ENCODE results near the gene DAO.

The DAO gene

DNA sequence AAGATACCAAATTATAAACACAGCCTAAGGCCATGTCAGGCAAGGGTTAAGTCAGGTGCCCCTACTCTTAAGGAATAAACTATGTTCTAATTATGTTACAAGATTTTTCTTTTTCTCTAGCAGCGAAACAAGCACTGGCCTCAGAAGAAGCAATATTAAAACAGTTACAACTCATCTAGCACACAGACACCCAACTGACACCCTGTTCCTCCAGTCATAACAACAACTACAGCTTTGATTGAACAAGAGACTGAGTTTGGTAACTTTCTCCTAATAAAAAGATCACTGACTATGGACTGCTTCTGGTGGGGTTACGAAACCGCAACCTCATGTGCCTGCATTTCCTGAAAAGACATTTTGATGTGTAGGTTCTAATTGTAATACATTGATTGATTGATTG is 3.3 kb upstream of the DAO start:
- DNase-seq = no peak

DNA sequence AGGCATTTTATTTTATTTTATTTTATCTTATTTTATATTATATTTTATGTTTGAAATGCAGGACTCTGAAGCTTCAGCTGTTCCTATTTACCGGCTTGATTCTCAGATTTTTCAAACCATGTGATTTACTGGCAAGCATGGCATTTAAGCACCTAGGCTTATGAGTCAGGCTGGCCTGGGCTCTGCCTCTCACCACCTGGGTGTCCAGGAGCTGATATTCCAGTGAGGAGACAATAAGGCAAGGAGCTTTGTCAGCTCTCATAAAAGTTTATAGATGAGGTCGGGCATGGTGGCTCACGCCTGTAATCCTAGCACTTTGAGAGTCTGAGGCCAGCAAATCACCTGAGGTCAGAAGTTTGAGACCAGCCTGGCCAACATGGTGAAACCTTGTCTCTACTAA is 2.1 kb downstream of the DAO start:
- no peak for DNase-seq

DNA sequence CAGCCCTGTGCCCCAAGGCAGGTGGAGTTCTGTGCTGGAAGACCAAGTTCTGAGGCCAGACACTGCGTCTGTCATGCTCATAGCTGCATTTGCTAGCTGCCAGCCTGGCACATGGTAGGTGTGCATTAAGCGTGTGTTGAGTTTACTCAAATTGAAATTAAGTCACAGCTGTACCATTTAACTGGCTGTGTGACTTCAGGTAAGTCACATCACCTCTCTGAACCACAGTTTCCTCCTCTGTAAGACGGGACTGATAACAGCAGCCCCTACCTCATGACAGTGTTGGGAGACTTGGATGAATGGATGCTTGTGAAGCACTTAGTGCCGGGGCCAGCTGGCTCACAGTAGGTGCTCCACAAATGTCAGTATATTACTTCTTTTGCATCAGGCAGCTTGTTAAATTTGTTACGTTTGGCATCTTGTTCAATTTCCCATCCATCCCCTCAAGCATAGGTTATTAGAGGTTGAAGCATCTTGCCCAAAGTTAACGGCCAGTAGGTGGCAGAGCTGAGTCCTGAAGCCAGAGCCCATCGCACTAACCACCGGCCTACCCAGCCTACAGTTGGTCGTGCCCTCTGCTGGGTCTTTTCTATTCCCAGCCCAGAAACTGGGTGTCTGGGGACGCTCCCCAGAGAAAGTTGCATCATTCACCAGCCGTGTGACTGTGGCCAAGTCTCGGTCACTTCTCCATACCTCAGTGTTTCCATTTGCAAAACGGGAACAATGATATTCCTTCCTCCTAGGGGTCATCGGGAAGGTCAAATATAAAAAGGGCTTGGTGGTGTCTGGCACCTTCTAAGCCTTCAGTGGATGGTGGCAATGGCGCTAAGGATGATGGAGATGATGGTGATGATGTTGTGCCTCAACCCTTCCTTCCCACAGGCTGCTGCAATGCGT is 4.5 kb downstream of the DAO start:
- peak; percentile 48 for DNase-seq

DNA sequence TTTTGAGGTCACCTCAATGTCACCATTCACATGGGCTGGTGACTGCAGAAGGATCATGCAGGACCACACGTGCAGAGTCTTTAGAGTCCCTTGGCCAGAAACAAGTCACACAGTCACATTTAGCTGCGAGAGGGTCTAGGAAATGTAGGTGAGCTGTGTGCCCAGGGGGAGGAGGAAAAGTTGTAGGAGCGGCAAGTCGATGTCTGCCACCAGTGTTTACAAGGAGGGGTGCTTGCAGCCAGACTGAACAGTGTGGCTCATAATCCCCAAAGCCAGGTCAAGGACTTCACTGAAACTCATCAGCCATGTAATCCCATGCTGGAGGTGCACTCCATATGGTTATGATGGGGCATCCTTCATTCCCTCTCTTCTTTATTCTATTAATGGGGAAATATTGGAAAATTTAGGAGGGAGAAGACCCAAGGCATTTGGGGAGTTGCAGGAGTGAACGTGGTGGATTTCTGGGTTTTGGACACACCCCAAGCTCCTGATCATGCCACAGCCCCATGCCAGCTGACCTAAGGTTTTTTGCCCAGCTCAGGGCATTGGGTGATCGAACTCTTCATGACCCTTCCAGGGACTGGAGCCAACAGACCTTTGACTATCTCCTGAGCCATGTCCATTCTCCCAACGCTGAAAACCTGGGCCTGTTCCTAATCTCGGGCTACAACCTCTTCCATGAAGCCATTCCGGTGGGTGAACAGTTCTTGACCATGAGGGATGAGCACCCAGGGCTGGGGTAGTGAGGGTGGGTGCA is 7.2 kb downstream of the DAO start:
- DNase-seq = no peak

DNA sequence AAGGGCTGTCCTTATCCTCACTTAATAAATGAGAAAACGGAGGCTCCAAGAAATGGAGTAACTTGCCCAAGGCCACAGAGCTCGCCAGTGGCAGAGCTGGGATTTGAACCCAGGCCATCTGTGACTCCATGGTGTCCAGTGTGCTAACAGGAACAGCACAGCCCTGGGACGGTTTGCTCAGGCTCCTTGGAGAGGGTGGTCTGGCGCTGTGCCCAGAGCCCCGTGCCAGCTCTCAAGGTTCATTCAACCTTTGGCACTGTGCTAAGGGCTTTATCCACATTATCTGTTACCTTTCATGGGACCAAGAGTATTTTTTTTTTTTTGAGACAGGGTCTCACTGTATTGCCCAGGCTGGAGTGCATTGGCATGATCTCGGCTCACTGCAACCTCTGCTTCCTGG is 8.1 kb downstream of the DAO start:
- DNase-seq = no peak

DNA sequence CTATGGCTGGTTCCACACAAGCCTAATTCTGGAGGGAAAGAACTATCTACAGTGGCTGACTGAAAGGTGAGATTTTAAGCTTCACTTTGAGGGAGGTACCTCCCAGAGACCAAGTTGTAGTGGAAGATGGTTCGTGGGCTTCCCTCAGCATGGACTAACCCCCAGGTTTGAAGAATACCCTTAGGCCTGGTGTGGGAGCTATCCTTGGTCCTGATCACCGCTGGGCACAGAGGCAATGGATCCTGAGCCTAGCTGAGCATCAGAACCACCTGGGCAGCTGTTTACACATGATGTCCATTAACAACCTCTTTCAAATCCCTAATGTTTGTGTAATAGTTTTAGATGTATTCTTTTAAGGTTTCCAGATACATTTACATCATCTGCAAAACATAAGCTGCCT is 10.3 kb downstream of the DAO start:
- no peak for DNase-seq

DNA sequence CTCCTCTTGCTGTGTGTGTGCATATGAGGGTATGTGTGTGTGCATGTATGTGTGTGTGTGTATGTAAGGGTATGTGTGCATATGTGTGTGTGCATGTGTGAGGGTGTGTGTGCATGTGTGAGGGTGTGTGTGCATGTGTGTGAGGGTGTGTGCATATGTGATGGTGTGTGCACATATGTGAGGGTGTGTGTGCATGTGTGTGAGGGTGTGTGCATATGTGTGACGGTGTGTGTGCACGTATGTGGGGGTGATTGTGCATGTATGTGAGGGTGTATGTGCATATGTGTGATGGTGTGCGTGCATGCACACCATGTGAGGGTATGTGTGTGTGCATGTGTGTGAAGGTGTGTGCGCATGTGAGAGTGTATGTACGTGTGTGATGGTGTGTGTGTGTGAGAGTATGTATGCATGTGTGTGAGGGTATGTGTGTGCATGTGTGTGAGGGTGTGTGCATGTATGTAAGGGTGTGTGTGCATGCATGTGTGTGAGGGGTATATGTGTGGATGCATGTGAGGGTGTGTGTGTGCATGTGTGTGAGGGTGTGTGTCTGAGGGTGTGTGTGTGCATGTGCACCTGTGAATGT is 15.4 kb downstream of the DAO start:
- DNase-seq = no peak

DNA sequence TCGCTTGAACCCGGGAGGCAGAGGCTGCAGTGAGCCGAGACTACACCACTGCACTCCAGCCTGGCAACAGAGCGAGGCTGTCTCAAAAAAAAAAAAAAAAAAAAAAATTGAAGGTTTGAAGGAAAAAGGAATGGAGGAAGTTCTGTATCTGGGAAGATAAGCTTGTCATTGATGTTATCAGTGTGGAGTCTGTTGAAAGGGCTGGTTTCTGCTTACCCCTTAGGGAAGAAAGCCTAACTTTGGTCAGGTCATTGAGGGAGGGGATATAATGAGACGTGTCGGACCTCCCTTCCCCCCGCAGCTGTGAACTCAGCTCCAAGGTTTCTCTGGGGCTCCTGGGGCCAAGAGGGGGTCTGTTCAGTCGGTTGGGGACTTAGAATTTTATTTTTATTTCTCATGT is 16.4 kb downstream of the DAO start:
- DNase-seq = no peak

DNA sequence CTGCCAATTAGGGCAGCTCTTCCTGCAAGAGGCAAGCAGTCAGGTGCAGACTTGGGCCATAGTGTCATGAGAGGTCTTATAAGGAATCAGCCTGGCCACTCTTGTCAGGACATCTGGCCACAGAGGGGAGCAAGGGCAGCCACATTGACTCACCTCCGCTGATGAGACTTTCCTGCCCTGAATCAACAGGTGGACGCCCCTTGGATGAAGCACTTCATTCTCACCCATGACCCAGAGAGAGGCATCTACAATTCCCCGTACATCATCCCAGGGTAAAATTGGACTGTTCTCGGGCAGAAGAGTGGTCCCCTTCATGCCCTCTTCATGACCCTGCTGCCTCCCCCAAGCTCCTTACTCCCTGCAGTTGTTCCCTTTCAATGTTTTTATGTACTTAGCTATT is 16.9 kb downstream of the DAO start:
- DNase-seq = no peak

DNA sequence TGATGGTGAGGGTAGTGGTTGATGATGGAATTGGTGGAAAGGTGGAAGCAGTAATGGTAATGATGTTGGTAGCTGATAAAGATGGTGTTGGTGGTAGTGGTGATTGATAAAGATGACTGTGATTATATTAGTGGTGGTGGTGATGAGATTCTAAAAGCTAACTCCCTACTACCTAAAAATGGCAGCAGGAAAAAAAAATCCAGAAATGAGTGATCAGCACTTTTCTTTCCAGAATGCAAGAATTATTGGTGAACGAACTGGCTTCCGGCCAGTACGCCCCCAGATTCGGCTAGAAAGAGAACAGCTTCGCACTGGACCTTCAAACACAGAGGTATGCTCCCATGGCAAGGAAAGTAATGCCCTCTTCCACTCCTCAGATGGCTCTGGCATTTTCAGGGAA is 19.3 kb downstream of the DAO start:
- DNase-seq = no peak

DNA sequence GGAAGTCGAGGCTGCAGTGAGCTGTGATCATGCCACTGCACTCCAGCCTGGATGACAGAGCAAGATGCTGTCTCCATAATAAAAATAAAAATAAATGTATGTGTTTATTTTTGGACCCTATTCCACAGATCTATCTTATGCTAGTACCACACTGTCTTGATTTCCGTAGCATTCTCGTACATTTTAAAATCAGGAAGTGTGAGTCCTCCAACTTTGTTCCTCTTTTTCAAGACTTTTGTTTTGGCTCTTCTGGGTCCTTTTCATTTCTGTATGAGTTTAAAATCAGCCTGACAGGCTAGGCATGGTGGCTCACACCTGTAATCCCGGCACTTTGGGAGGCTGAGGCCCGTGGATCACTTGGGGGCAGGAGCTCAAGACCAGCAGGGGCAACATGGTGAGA is 25.8 kb downstream of the DAO start:
- no peak for DNase-seq

DNA sequence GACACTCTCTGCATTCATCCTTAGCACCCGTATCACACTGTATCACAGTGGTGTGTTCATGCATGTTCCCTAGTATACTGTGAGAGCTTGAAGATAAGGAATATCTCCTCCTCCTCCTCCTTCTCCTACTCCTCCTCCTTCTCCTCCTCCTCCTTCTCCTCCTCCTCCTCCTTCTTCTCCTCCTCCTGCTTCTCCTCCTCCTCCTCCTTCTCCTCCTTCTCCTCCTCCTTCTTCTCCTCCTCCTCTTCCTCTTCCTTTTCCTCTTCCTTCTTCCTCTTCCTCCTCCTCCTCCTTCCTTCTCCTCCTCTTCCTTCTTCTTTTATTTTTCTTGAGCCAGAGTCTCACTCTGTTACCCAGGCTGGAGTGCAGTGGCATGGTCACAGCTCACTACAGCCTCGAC is 27.1 kb downstream of the DAO start:
- no peak for DNase-seq

DNA sequence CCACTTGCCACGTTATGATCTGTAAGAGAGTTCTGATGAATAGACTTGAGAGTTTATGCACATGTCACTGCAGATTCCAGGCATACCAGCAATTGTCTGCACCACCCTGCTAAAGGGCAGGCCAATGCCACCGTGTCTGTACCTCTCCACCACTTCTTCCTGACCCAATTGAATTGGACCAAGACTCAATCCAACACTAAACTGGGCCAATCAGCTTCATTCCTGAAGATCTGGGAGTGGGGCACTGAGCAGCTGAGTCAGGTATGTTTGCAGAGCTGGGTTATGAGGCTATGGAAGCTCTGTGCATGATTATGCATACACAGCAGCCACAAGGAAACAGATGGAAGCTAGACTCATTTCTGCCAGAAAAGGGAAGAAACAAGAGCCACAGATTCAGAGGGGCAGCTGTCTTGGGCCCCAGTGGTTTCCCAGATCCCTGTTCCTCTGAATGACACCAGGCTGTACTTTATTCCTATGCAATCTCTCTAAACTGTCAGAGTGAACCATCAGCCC is 28.0 kb downstream of the DAO start:
- no peak for DNase-seq

DNA sequence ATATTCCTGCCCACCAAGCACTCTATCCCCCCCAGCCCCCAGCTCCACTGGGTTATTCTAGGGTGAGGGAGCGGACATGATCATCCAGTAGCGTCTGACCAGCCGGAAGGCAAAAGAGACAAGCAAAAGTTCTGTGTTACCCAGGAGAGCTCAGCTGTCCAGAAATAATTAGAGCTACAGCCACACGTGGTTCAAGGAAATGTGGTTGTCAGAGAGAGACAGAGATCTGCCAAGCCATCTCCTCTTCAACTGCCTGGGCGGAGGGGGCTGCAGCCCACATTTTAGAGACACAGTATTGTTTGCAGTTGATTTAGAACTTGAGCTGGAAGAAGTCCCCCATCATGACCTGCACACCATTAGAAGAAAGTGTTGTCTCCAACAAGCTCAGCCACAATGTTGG is 30.4 kb downstream of the DAO start:
- DNase-seq = no peak

DNA sequence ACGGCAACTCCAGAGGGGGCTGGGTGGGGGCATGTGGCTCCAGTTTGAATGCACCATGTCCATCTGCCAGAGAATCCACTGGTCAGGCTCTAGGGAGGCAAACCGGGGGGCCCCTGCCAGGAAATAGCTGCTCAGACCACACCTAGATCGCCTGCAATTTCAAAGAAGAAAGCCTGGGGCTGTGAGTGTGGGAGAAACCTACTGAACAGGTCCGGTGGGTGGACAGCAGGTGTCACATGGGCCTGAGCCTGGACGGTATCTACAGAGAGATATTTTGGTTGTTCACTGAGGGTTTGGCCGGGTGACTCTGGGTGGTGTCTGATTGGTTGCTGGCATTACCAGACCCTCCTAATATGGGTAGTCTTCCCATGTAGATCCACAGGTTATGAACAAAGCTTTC is 32.0 kb downstream of the DAO start:
- DNase-seq = no peak

DNA sequence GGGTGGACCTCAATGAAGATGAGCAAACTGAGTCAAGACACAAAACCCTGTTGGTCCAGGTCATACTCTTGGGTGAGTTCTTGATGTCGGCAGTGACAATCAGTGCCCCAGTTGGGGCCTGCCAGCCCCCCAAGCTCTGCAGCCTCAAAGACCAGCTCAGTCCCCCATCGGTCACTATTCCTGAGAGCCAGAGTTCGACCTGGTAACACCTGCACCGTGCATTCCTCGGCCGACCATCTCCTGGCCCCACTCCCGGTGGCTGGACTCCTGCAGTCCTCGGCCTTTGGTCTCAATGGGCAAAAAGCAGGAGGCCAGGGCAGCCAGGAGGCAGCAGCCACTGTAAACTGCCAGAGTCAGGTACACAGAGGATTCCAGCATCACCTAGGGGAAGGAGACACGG is 32.5 kb downstream of the DAO start:
- no peak for DNase-seq

DNA sequence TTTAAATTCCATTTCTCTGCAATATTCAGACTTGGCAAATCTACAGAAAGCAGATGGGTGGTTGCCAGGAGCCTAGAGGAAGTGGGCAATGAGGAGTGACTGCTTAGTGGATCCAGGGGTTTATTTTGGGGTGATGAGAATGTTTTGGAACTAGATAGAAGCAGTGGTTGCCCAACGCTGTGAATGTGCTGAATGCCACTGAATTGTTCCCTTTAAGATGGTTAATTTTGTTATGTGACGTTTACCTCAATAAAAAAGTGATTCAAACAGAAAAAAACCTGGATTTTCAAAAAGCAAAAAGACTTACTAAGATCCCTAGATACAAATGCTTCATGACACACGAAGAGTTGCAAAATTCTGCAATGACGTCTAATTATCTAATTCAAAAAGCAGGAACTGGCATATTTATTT is 34.2 kb downstream of the DAO start:
- no peak for DNase-seq

DNA sequence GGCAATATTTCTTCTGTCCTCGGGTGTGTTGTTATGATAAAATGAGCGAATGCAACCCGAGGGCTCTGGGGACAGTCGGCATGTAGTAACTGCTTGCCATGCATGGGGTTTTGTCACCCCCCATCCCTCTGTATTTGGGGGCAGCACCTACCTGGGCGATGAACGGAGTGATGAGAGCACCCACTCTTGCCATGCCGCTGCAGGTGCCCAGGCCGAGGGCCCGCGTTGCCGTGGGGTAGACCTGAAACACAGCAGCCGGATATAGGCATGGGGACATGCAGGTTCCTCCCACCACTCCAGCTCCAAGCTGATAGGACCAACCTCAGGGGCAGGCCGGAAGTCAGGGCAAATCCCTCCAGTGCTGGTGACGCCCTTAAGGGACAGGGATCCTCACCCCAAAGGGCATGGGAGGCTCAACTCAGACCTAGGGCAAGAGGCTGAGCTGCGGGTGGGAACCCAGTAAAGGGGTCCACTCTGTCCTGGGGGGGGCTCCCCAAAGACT is 35.8 kb downstream of the DAO start:
- DNase-seq = no peak

DNA sequence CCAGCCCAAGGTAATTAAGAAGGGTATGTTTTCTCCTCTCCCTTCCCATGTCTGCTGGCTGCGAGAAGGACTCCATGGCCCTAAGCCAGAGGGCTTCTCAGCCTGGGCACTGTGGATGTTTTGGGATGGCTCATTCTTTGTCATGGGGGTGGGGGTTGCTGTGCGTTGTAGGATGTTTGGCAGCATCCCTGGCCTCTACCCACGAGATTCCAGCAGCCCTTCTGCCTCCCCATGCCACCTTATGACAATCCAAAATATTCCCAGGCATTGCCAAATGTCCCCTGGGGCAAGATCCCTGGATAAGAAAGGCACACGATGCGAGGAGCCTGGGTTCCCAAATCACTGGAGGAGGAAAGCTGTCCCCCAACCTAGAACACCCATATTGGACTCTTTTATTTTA is 36.4 kb downstream of the DAO start:
- DNase-seq = no peak

DNA sequence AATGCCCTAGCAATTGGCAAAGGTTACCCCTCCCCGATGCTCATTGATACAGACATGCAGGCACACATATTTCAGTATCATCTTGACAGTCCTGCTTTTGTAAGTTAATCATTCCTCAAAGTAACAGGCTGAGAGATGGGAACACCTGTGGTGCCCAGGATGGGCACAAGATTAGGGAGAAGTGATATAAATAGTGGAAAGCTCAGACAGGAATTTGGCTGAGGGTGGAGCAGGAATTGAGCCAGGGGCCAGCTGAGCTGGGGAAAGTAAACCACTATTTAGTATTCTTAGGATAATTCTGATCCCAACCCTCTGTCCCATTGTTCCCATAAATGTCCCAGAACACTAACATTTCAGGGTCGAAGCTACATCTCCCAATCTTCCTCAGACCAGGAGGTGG is 38.3 kb downstream of the DAO start:
- DNase-seq = no peak

DNA sequence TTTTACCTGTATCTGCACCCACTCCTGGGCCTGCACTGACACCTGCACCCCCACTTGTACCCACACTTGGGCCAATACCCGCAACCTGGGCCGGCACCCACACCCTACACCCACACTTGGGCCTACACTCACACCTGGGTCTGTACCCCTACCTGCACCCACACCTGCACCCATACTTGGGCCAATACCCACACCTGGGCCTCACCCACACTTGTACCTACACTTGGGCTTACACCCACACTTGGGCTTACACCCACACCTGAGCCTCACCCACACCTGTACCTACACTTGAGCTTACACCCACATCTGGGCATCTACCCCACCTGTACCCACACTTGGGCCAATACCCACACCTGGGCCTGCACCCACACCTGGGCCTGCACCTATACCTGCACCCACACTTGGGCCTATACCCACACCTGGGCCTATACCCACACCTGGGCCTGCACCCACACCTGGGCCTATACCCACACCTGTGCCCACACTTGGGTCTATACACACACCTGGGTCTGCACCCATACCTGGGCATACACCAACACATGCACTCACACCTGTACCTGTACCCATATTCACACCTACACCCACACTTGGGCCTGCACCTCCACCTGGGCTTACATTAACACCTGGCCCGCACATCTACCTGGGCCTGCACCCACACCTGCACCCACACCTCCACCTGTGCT is 39.2 kb downstream of the DAO start:
- no peak for DNase-seq

DNA sequence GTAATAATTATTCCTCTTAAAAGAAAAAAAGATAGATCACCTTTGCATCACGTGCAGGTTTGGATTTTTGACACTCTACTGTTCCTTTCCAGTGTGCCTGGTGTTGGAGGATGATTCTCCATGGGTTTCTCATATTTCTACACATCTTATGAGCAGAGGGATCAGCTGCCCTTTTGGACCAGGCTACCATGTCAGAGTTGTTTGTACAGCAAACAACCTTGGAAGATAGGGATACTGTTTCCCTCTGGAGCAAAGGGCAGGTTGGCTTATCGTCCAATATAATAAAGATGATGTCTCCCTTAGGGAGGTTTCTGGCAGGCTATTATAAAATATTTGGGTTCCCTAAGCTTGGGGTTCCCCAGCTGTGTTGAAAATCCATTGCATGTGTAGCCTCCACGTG is 42.1 kb downstream of the DAO start:
- DNase-seq = no peak

DNA sequence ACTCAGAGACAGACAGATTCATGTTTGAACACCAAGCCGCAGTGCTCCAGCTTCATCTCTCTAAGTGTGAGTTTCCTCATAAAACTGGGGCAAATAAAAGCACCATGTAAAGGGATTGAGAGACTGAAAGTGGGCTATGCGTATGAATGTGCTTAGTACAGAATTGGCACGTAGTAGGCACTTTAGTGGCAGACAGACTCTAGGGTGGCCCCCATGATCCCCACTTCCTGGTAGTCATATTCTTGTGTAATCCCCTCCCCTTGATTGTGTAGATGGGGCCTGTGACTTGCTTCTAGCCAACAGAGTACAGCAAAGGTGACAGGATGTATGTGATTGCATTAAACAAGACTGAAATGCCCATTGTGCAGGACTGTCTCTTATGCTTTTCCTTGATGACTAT is 43.0 kb downstream of the DAO start:
- DNase-seq = no peak

Measured in activated T-cell treated with anti-CD3 and anti-CD28 coated beads for 4 hours (primary cell).